Psoas muscle (tissue), 8 donors: ENCODE results near the gene BFSP2. TPM values are rescaled to one million over a fixed set of nuclear protein-coding genes. Genes with fewer than 3 reads are reported as not detected.

Experiments
- ATAC-seq, 4 donors: fragments of 200-7000 bp; cut with Tn5 transposase; one replicate each; pipeline ENCODE4 v1.9.1; 2020; ENCODE audit warnings: moderate library complexity in 3 of 4, mild to moderate bottlenecking in 2 of 4
- DNase-seq, 2 donors: peaks; one replicate each; pipeline ENCODE4 v3.0.0-alpha.2; 2020
- H3K27ac ChIP-seq: fragments of 200-600 bp; one replicate; pipeline ENCODE4 v1.8.0; 2022
- H3K27me3 ChIP-seq, 3 donors: fragments of 200-600 bp in 1 of 3; one replicate each; pipeline versions ENCODE4 v1.6.1 to v1.8.0; 2013 to 2022; ENCODE audit warnings: low read length in 2 of 3, mild to moderate bottlenecking in 2 of 3, moderate library complexity in 1 of 3; ENCODE audit not compliant: insufficient read depth in 3 of 3
- H3K36me3 ChIP-seq, 2 donors: fragments of 200-600 bp in 1 of 2; one replicate each; pipeline versions ENCODE4 v1.6.1 to v1.8.0; 2013 to 2022; ENCODE audit warnings: low read depth in 1 of 2, mild to moderate bottlenecking in 1 of 2, moderate library complexity in 1 of 2; ENCODE audit not compliant: insufficient read depth in 1 of 2
- H3K4me1 ChIP-seq: fragments of 200-600 bp; one replicate; pipeline ENCODE4 v1.8.0; 2022
- H3K4me3 ChIP-seq: fragments of 200-600 bp; one replicate; pipeline ENCODE4 v1.8.0; 2022; ENCODE audit warnings: mild to moderate bottlenecking
- H3K9me3 ChIP-seq: fragments of 200-600 bp; one replicate; pipeline ENCODE4 v1.8.0; 2022
- WGBS, 3 donors: extraction: QIAGEN DNeasy Blood & Tissue Kit; methylation state at CpG; one replicate each; pipeline versions ENCODE4 v1.1.6 to v1.1.7; 2013; 5-methylcytosine and 5-hydroxymethylcytosine counted together
- intact Hi-C, 2 donors: fragments of 100-400 bp; cut with DNase I; formaldehyde crosslinking; loops; one replicate each; pipeline versions ENCODE4 v1.11.0 to v1.14.2; 2022
- polyA plus RNA-seq, 3 donors: library from polyadenylated mRNA; stranded (reverse); fragments of 200-250 nt; gene quantifications; one replicate each; pipeline ENCODE4 v1.2.3, GENCODE V29; 2013
- total RNA-seq, 4 donors: library from RNA; stranded (reverse); fragmentation: NEBNext Ultra II Directional in 2 of 4; extraction: Animal tissue kit (Norgen Biotek cat#: 25700) in 2 of 4; gene quantifications; one replicate each; pipeline versions ENCODE4 v1.2.1 to v1.2.4, GENCODE V29; 2021 to 2023
- TF ChIP-seq, protein P1 (sequence below): fragments of 200-600 bp; IDR thresholded peaks from one replicate; pipeline ENCODE4 v1.8.0; 2022; ENCODE audit warnings: antibody characterized with exemption
- donor health status: healthy with polysubstance abuse.
- donor health status: DM: no; HTN: no; CAD: no; lungs with moderate emphysema.
- donor health status: Bipolar disorder and iron deficiency.
- donor health status: healthy.
- donor health status: DM: yes; HTN: yes; CAD: no.
- donor health status: DM: no; HTN: no; CAD: no.
- donor health status: DM: no; HTN: no; CAD: no.
- donor health status: DM: yes; HTN: yes; CAD: no.

The BFSP2 gene
- total and polyA plus RNA-seq, 7 donors, result not detected

DNA sequence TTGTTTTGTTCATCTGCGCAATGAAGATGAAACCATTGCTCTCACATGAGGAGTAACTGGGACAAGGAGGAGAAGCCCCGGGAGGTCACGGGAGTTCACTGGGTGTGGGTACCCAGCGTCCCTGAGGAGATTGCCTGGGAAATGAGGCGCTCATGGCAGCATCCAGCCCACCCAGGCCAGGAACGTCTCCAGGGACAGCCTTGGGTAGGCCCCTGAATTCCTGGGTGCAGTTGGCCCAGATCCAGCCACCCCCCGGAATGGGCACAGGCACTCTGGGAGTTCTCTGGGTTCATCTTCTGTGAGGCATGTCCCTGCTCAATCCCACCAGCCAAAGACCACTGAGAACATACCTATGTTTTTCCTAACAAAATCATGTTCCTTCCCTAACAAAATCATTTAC is 18.5 kb downstream of the BFSP2 start:
- WGBS, 3 donors, result 80 to 90% (median 84%) methylated on average over 7 of the region's 7 CpGs
- H3K27ac ChIP-seq, result no peak overlapping the region

DNA sequence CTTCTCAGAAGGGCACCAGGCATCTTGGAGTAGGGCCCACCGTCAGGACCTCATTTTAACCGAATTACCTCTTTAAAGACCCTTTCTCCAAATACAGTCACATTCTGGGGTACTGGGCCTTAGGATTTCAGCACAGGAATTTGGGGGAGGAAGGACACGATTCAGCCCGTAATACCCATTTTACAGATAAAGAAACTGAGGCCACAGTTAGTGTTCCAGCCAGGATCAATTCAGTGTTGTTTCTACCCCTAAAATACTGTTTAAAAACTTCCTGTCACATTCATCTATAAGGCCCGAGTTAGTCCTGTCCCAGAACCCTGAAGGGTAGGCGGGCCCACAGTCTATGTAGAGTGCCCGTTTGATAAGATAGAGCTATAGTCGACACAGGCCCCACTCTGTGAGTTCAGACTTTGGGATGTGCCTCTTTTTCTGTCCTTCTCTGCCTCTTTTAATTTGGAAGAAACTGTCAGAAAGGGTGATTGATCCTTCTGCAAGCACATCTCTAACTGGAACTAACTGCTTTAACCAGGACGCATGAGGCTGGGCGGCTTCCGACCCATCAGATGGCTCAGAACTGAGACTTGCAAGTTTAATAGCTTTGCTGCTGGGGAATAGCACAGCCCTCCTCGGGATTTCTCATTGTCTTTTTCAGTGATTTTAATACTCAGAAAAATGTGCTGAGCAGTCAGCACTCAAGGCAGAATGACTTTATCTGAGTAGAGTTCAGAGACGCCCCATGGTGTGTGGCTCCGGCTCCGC is 19.5 kb downstream of the BFSP2 start:
- no peaks in the 10 kb centered on the region for H3K9me3 ChIP-seq
- no peak overlapping the region for H3K27ac ChIP-seq
- no peaks in the 10 kb centered on the region for H3K36me3 ChIP-seq
- H3K27me3 ChIP-seq, result peaks cover 0 to 11% (median 0%) of the 10 kb centered on the region in 3 donors
- DNase-seq, result no peak
- no peak for ATAC-seq
- TF ChIP-seq, protein P1, sequence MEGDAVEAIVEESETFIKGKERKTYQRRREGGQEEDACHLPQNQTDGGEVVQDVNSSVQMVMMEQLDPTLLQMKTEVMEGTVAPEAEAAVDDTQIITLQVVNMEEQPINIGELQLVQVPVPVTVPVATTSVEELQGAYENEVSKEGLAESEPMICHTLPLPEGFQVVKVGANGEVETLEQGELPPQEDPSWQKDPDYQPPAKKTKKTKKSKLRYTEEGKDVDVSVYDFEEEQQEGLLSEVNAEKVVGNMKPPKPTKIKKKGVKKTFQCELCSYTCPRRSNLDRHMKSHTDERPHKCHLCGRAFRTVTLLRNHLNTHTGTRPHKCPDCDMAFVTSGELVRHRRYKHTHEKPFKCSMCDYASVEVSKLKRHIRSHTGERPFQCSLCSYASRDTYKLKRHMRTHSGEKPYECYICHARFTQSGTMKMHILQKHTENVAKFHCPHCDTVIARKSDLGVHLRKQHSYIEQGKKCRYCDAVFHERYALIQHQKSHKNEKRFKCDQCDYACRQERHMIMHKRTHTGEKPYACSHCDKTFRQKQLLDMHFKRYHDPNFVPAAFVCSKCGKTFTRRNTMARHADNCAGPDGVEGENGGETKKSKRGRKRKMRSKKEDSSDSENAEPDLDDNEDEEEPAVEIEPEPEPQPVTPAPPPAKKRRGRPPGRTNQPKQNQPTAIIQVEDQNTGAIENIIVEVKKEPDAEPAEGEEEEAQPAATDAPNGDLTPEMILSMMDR, result no peak
- H3K4me1 ChIP-seq, result no peaks in the 10 kb centered on the region
- no peak overlapping the region for H3K4me3 ChIP-seq
- 86 to 93% (median 89%) methylated on average over 15 of the region's 15 CpGs for WGBS, 3 donors
- intact Hi-C loops, result no loop called here

More for the DNA sequence above, 18.5 kb downstream of the BFSP2 start:
- TF ChIP-seq, protein P1, result no peak
- H3K9me3 ChIP-seq, result no peaks in the 10 kb centered on the region
- peaks cover 0 to 11% (median 0%) of the 10 kb centered on the region in 3 donors for H3K27me3 ChIP-seq
- DNase-seq (no peak), ATAC-seq (no peak)
- H3K36me3 ChIP-seq, result no peaks in the 10 kb centered on the region
- no peak overlapping the region for H3K4me3 ChIP-seq
- intact Hi-C loops, result no loop called here
- H3K4me1 ChIP-seq, result peaks cover under 1% of the 10 kb centered on the region

DNA sequence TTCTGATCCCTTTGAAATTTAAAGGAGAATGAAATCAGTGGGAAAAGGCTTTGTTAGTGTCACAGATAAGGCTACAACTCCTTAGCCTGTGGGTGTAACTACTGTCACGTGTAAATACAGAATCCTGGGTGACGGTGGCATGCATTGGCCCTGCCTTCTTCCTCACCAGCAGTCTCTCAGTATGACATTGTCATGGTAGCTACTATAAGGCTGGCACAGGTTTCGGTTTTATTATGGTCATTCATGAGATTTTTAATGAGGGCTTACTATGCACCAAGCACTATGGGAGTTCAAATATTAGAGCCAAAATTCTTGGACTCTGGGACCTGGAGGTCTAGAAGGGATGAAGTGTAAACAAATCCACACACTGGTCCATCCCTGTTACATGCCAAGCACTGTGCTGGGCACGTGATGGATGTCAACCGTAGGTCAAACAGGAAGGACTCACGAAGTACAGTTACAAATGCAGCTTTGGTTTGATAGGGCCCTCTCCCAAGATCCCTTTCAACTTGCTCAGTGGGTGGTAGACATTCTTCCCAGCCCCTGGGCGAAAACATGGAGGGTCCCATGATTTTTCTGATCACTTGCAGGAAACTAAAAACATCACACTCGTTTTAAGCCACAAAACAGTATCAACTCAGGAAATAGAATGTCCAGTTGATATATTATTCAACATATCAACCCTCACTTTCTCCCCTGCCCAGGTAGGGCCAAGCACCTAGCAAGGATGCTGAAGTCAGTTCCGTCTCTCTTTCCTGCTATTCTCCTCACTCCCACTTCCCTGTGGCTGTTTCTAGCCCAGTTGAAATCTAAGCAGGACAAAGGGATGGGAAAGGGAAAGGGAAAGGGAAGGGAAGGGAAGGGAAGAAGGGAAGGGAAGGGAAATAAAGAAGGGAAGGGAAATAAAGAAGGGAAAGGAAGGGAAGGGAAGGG is 25.3 kb downstream of the BFSP2 start:
- H3K4me3 ChIP-seq, result no peak overlapping the region
- TF ChIP-seq, protein P1, result no peak
- H3K9me3 ChIP-seq, result no peaks in the 10 kb centered on the region
- no peaks in the 10 kb centered on the region for H3K27me3 ChIP-seq
- no peaks in the 10 kb centered on the region for H3K36me3 ChIP-seq
- WGBS, 3 donors, result 72 to 81% (median 78%) methylated on average over 9 of the region's 9 CpGs
- intact Hi-C loops, result loop anchor here (2.0 to 5.0 kb wide), 3 partner anchors 38 to 692 kb away; no protein-coding TSS in a partner anchor
- no peak overlapping the region for H3K27ac ChIP-seq
- H3K4me1 ChIP-seq, result no peaks in the 10 kb centered on the region
- no peak for ATAC-seq
- DNase-seq, result no peak

DNA sequence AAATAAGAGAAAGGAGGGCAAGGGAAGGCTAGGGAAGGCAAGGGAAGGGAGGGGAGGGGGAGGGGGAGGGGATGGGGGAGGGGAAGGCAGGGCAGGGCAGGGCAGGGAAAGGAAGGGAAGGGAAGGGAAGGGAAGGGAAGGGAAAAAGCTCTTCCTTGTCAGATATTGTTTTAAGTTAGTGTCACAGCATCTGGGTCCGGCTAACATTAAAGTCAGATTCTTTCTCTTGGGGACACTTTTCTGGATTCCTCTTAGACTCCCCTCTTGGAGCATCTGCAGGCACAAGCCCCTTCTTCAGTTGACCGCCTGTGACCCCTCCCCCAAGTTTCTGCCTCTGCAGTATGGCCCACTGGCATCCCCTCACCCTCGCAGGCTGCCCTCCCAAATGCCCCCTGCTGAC is 26.0 kb downstream of the BFSP2 start:
- no peaks in the 10 kb centered on the region for H3K9me3 ChIP-seq
- no peak for DNase-seq
- 69 to 72% (median 71%) methylated on average over 3 of the region's 3 CpGs for WGBS, 3 donors

More for the DNA sequence above, 26.0 kb downstream of the BFSP2 start:
- Histone ChIP-seq H3K27ac (no peak overlapping the region), H3K4me1 (no peaks in the 10 kb centered on the region), H3K4me3 (no peak overlapping the region), H3K36me3 (no peaks in the 10 kb centered on the region), H3K27me3 (no peaks in the 10 kb centered on the region)
- ATAC-seq, result no peak
- intact Hi-C loops, result loop anchor here (2.0 kb wide), 2 partner anchors 385 to 693 kb away; no protein-coding TSS in a partner anchor
- TF ChIP-seq, protein P1, result no peak
